Stimulated activated CD8-positive, alpha-beta memory T cell treated with anti-CD3 and anti-CD28 coated beads, Interleukin-12 subunit alpha, Interleukin-12 subunit beta, amount 100 ng/mL, for 24 hours (primary cell): ENCODE data around the gene CACTIN.

ENCODE experiments used
- DNase-seq: peaks from one replicate; pipeline ENCODE4 v3.0.0-alpha.2; 2020; ENCODE audit errors: extremely low read depth

CACTIN gene

DNA sequence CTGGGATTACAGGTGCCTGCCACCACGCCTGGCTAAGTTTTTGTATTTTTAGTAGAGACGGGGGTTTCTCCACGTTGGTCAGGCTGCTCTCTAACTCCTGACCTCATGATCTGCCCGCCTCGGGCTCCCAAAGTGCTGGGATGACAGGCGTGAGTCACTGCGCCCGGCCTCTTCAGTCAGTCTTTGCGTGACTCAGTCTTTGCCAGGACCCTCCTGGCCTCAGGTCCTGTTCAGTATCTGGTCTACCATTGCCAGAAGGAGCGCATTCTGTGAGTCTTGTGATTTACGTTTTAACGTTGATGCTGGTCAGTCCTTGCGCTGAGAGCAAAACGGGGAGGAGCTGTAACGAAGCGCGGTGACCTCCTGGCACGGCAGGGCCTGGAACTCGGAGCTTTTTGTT is 61.5 kb downstream of the CACTIN start:
- no peak for DNase-seq

DNA sequence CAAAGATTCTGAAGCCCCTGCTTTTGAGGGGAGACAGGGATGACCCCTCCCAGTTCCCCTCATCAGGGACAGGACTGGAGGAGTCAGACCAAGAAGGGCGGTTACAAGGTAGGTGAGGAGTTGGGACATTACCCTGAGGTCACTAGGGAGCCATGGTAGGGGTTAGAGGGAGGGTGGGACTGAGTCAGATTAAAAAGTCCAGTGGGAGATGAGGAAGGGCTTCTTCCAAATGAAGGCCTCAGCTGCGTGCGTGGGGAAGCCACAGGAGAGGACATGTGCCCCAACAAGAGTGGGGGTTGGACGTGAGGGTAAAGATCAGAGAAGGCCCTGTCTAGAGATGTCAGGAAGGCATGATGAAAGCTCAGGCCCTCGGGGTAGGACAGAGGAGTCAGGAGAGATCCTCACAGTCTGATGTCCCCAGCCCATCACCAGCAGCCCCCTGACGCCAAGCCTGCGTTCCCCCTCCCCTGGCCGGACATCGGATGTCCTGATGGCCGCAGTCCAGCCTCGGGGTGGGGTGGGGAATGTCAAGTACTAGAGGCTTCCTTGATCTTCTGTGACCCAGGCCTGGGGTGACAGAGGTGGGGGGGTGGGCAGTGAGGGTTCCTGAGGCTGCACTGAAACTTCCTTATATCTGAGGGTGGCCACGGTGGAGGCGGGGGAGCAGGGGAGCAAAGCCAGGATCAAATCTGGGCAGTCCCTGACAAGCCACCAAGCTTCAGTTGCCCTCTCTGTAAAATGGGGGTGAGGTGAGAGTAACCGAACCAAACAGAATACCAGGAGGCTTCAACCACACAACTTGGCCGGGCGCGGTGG is 62.7 kb downstream of the CACTIN start:
- DNase-seq, result no peak
